Stimulated activated naive CD8-positive, alpha-beta T cell treated with anti-CD3 and anti-CD28 coated beads, Interleukin-15, Interleukin-2, amounts not matched to agents 100 U/mL and 50 U/mL, for 24 hours (primary cell): ENCODE measurements around the gene STARD6.
"Not testable (repeated sequence)": the region's sequence is repeated elsewhere in the genome, so short reads cannot be mapped to it uniquely, and the experiment has no call there.

Source experiments
- ATAC-seq: fragments of 150-1000 bp; cut with Tn5 transposase; one replicate; pipeline ENCODE4 v1.10.0; 2021
- DNase-seq: peaks from one replicate; pipeline ENCODE4 v3.0.0; 2021

Gene STARD6

DNA sequence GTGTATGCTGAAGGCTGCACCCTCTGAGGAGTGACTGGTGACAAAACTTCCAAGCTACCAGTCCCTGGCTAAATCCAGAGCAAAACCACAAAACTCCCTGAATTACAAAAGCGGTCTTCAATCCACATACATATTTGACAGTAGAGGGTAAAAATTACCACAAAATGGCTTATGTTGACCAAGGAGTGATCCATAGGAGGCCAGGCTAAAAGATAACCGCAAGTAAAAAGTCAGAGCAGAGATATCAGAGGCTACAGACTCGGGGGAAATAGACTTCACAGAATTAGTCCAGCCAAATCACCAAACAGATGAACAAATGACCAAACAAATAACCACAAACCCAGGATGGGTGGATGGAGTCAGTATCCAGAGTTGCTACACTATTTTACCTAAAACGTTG is 19.4 kb downstream of the STARD6 start:
- DNase-seq (no peak), ATAC-seq (no peak)

DNA sequence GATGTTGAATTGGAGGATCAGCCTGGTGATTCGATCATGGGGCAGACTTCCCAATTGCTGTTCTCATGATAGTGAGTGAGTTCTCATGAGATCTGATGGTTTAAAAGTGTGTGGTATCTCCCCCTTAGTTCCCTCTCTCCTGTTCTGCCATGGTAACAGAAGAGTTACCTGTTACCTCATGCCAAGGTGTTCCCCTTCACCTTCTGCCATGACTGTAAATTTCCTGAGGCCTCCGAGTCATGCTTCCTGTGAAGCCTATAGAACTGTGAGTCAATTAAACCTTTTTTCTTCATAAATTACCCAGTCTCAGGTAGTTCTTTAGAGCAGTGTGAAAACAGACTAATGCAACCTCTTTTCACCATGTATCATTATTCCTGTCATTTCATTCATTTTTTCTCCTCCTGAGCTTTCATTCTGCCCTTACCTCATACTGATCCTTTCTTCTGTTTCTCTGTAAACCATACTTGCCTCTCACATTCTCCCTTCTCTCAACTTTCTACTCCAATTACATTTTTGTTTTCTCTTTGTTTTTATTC is 22.0 kb downstream of the STARD6 start:
- ATAC-seq = no peak
- DNase-seq = no peak

DNA sequence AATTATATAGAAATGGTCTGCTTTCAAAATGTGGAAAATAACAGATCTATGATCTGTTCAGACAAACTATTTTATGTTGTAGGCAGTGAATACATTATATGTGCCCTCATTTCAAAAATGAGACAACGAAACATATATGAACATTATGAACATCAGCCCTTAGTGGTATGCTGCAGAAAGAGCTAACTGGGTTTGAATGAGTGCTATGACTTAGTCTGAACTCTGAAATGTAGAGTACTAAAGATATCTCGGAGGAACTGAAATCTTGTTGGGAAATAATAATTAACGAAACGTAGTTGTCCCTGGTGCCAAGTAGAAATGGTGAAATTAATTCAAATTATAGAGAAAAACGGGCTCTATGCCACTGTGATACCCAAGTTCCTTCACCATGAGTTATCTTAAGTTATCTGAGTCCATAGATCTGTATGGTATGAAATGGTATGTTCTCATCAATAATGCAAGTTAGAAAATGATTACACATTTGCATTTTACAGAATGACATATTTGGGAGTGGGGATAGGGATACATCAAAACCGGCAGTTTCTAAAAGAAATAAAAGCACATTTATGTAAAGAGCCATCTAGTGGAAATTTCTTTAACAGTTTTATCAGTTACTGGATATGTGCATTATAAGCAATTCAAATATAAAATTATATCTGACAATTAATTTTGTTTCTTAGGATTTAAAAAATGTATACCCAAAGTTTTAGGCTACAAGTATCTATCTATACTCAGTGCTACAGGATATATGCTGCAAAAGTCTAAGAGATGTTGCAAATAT is 26.7 kb downstream of the STARD6 start:
- no peak for ATAC-seq

DNA sequence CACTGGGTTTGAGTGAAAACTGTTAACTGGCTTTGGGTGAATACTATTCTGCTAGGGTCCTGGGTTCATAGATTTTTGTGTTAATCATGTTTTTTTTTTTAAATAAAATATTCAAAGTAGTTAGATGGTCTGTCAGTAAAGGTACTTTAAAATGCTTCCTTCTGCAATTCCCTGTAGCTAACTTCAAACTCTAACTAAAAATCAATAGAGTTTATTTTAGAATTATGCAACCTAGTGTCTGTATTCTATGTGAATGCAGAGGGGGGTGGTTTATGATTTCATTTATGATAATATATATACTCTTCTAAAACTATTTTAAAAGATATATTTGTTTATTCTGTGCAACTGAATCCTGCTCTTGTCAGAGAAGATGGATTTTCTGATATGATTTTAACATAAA is 27.9 kb downstream of the STARD6 start:
- no peak for ATAC-seq
- DNase-seq = no peak

More for the DNA sequence above, 26.7 kb downstream of the STARD6 start:
- DNase-seq = no peak

DNA sequence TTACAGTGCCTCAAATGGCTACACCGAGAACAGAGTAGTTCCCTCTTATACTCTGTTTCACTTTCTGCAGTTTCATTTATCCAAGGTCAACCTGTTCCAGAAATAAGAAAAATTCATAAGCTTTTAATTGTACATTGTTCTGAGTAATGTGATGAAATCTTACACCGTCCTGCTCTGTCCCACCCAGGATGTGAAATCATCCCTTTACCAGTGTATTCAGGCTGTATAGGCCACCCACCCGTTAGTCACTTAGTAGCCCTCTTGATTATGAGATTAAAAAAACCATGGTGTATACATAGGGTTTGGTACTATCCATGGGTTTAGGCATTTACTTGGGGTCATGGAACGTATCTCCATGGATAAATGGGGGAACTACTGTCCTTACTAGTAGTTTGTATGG is 29.8 kb downstream of the STARD6 start:
- DNase-seq = no peak
- no peak for ATAC-seq

DNA sequence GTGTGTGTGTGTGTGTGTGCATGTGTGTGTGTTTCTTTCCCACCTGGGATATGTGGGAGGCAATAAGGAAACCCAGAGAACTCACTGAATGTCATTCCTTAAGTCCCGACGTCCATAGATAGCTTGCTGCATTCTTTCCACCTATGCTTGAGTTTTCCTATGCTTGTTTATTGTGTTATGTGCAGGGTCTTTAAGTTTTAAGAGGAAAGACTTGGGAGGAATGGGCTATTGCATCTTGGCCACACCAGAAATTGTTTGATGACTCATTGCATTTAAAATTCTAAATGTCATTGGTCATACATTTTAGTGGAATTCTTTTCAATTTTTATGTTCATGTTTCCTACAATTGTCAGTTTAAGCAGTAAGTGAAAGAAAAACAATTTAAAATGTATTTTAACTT is 33.7 kb downstream of the STARD6 start:
- ATAC-seq = no peak
- no peak for DNase-seq

DNA sequence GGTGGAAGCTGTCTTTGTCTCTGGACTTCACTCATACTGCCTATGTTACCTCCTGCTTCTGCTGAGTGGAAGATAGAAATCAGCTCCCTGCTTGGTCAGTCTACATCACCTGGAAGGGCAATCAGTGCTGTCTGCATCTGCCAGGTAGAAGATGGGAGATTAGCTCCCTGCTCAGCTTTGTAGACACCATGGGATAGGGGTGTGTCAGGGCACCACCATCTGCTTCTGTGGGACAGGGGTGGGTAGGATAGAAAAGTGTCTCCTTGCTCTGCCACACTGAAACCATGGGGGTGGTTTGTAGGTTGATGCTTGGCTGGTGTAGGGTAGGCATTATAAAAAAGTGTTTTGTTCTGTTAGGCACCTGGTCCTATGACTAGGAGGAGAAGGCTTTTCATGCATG is 34.1 kb downstream of the STARD6 start:
- no peak for DNase-seq
- ATAC-seq = no peak

DNA sequence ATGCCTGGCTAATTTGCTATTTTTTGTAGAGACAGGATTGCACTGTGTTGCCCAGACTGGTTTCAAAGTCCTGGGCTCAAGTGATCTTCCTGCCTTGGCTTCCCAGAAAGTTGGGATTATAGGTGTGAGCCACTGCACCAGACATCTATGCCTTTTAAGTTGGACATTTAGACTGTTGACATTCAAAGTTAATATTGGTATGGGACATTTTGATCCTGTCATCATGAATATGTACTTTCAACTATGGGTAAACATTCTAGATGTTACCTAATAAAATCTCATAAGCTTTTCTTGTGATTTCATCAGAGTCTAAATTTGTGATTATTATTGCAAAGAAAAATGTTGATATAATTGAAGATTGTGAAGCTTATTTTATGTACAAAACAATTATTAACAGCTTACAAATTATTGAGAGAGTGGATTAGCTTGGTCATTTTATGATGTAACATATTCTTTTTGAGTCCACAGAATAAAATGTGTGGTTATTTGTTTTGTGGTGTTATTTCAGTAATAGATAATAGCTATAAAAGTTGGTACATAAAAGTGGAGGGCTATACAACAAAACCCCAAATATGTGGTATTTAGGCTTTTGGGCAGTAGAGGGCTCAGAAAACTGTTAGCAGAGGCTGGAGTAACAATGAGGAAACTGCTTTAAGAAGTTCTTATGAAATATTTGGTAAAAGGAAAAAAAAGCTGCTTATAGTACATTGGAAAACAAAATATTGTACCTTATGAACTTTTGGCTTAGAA is 41.4 kb downstream of the STARD6 start:
- DNase-seq (no peak), ATAC-seq (no peak)

DNA sequence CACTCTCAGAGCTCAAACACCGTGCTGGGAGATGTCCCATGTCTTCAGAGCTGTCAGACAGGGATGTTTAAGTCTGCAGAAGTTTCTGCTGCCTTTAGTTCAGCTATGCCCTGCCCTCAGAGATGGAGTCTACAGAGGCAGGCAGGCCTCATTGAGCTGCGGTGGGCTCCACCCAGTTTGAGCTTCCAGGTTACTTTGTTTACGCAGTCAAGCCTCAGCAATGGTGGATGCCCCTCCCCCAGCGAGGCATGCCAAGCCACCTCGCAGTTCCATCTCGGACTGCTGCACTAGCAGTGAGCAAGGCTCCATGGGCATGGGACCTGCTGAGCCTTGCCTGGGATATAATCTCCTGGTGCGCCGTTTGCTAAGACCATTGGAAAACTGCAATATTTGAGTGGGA is 48.1 kb downstream of the STARD6 start:
- not testable (repeated sequence) for DNase-seq, ATAC-seq

DNA sequence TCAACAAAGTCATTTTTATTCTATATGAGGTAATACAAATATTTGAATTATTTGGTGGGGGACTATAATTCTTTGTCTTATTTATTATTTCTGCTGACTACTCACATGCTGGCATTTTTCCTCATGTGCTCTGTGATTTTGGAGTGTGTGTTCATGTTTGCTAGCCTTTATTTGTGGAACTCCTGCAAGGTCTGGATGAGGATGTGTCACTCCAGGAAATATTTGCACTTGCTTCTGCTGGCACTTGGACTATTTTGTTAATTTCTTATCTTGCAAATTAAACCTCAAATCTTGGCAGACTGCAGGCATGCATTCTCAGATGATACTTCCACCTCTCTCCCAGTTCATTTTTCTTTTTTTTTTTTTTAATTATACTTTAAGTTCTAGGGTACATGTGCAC is 54.2 kb downstream of the STARD6 start:
- DNase-seq = no peak
- ATAC-seq = no peak

DNA sequence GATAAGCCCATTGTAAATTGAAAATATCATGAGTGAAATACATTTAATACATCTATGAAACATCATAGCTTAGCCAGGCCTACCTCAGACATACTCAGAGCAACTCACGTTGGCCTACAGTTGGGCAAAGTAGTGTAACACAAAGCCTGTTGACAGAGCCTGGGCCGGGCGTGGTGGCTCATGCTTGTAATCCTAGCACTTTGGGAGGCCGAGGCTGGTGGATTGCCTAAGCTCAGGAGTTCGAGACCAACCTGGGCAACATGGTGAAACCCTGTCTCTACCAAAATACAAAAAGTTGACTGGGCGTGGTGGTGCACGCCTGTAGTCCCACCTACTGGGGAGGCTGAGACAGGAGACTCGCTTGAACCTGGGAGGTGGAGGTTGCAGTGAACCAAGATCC is 58.7 kb downstream of the STARD6 start:
- DNase-seq = not testable (repeated sequence)

DNA sequence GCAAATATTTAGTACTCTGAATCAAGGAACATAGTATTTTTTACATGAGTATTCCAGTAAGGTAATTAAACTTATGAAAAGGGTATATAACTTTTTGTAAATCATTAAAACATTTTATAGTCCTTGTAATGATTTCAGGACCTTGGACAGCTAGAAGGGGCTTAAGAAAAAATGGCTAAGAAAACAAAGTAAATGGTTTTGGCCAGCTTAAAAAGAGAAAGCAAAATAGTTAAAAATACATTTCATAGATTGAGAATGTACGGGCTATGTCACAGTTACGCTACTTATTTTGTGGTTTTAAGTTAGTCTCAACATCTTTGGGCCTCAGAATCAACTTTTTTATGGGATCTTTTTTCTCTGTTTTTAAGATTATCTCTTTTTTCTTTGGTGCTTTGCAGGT is 61.6 kb downstream of the STARD6 start:
- ATAC-seq (no peak), DNase-seq (no peak)

More for the DNA sequence above, 58.7 kb downstream of the STARD6 start:
- not testable (repeated sequence) for ATAC-seq

DNA sequence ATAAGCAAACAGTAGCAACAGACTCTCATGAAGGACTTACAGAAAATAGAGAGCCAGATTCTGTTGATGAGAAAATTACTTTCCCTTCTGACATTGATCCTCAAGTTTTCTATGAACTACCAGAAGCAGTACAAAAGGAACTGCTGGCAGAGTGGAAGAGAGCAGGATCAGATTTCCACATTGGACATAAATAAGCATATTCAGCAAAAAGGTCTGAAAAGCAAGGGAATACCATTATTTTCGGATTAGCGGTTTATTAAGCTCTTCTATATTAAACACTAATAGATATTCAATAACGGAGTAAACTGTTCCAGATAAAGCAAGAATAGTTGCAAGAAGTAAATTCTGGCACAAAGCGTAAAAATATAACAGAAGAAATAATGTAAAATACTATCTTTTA is 63.4 kb downstream of the STARD6 start:
- no peak for DNase-seq
- ATAC-seq = no peak

DNA sequence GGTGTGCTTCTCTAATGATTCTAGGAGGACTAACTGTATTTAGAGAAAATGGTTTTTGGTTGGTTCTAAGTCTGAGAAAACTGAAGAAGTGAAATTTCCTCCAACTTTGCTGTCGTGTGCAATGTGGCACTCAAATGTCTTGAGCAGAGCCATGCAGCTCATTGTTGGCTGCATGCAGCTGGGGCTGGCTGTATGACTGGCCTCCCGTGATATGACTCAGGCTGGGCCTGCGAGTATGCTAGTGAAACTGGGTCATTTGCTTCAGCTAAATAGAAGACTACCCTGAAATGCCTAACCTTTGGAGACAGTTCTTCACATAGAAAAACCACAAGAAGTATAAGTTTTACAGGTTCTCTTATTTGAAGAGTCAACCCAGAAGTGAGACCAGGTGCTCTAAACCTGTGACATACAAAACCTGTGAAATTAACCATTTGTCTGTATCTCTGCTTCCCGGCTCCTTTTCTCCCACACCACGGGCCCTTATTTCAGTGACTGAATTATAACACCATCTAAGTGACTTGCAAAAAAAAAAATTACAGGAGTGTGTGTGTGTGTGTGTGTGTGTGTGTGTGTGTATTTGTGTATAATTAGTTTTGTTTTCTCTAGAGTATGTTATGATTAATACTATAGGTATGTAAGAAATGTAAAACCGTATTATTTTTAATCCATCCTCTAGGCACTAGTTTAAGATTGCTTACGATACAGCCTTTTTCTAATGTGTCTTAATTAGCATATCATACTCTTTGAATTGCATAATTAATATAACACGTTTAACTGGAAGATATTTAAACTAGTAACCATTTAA is 72.5 kb downstream of the STARD6 start:
- ATAC-seq (peak; percentile 100), DNase-seq (peak; percentile 67)

DNA sequence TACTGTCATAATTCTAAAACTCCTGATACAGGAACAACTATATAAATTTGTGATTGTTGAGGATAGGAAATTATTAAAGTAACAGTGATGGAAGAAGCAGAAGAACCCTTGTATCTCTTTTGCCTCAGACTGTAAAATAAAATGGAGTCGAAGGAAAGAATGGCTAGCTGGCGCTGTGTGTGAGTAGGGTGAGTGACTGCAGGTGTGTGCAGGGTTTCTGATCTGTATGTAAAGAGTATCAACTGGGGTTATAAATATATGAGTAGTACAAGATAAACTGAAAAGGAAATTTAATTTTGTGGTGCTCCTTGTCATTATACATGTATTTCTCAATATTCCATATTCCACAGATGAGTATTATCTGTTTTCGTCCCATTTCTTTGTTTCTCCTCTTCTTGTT is 73.1 kb downstream of the STARD6 start:
- no peak for DNase-seq
- ATAC-seq = peak; percentile 26

DNA sequence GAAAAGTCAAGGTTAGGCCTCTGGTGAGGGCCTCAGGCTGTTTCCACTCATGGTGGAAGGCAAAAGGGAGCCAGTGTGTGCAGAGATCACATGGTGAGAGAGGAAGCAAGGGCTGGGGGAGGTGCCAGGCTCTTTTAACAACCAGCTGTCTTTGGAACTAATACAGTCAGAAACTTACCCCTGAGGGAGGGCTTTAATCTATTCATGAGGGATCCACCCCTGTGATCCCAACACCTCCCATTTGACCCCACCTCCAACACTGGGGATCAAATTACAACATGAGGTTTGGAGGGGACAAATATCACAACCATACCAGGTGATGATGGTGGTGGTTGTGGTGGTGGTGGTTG is 77.5 kb downstream of the STARD6 start:
- no peak for DNase-seq
- no peak for ATAC-seq

DNA sequence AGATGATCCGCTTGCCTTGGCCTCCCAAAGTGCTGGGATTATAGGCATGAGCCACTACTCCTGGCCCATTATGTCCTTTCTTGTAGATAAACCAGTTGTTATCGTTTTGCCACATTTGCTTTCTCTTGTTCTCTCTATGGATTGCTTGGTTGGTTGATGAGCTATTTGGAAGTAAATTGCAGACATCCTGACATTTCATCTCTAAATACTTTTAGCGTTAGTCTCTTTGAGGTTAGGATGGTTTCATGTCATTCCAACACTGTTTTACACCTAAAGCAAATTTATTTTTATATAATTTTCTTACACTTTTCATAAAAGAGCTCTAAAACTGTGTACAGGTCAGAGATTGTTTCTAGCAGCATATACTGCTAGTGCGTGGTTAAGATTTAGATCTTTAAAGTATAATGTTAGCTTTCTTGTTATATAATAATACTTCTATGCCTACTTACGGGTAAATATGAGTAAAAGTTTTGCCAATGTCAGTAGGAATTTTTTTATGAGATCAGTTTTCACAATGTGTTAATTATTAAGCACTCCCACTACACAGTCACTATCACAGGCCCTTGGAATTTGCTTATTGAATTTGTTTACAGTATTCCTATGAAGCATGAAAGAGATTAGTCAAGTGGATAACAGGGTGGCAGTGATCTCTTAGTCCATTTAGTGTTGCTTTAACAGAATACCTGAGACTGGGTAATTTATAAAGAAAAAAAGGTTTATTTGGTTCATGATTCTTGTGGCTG is 78.0 kb downstream of the STARD6 start:
- DNase-seq (no peak), ATAC-seq (no peak)

DNA sequence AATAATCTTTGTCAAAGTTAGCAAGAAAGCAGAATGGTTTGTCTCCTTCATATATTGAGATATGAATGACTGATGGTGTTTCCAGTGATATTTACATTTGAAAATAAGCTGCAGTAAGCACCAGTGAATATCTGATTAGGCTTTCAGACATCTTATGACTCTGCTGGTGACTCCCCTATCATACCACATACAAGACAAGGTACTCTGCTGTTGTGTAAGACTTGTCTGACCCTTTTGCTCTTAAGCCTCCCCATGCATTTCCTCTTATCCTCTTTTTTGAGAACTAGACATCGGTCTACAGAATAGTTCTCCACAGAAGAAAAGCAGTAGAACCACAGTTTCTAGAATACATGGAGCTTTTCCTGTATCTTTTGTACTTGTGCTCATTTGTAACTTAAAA is 79.0 kb downstream of the STARD6 start:
- ATAC-seq (no peak), DNase-seq (no peak)

DNA sequence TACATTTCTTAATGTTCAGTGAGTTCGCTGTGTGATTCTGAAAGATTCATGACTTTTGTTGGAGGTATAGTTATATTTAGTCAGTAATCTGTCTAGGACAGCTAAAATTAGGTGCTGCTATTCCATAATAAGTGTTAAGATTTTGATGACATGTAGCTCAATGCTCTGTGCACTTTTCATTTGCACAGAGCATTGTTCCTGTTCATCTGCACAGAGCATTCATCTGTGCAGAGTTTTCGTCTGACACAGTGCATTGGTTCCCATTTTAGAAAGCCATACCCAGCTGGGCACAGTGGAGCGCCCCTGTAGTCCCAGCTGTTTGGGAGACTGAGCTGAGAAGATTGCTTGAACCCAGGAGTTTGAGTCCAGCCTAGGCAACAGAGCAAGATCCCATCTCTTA is 79.8 kb downstream of the STARD6 start:
- no peak for ATAC-seq

More for the DNA sequence above, 79.8 kb downstream of the STARD6 start:
- DNase-seq = no peak
